ENCODE measurements around the gene MSRB2.
"Not testable (repeated sequence)": the region's sequence is repeated elsewhere in the genome, so short reads cannot be mapped to it uniquely, and the experiment has no call there.

Gene MSRB2

GRCh38 chr10:23060918-23061317 is 34.5 kb upstream of the MSRB2 start:
- no peak overlapping the region for H3K4me3 ChIP-seq (ENCODE audit: severe bottlenecking)
- ATAC-seq (ENCODE audit: low read depth) = no peak
- H3K27ac ChIP-seq (ENCODE audit: poor library complexity, severe bottlenecking) = no peak overlapping the region
- H3K9me3 ChIP-seq (ENCODE audit: severe bottlenecking) = peaks cover 2% of the 10 kb centered on the region
- peaks cover 7% of the 10 kb centered on the region for H3K4me1 ChIP-seq (ENCODE audit: insufficient read depth, poor library complexity, severe bottlenecking)
- H3K36me3 ChIP-seq (ENCODE audit: low read depth) = no peaks in the 10 kb centered on the region
- DNase-seq (ENCODE audit: low spot score) = no peak
- no peaks in the 10 kb centered on the region for H3K27me3 ChIP-seq (ENCODE audit: insufficient read depth, poor library complexity, severe bottlenecking)
- TF ChIP-seq CTCF (IDR thresholded peaks at IDR 0.05; ENCODE audit: poor library complexity, severe bottlenecking) = no peak

GRCh38 chr10:23063045-23063972 is 32.1 kb upstream of the MSRB2 start:
- H3K4me3 ChIP-seq (ENCODE audit: severe bottlenecking) = no peak overlapping the region
- no peak for TF ChIP-seq CTCF (IDR thresholded peaks at IDR 0.05; ENCODE audit: poor library complexity, severe bottlenecking)
- H3K36me3 ChIP-seq (ENCODE audit: low read depth) = no peaks in the 10 kb centered on the region
- DNase-seq (ENCODE audit: low spot score) (no peak), ATAC-seq (ENCODE audit: low read depth) (no peak)
- H3K4me1 ChIP-seq (ENCODE audit: insufficient read depth, poor library complexity, severe bottlenecking) = peaks cover 8% of the 10 kb centered on the region
- no peaks in the 10 kb centered on the region for H3K27me3 ChIP-seq (ENCODE audit: insufficient read depth, poor library complexity, severe bottlenecking)
- H3K27ac ChIP-seq (ENCODE audit: poor library complexity, severe bottlenecking) = no peak overlapping the region
- H3K9me3 ChIP-seq (ENCODE audit: severe bottlenecking) = peaks cover 2% of the 10 kb centered on the region

GRCh38 chr10:23063973-23064812 is 31.2 kb upstream of the MSRB2 start:
- peaks cover 1% of the 10 kb centered on the region for H3K9me3 ChIP-seq (ENCODE audit: severe bottlenecking)
- no peak for TF ChIP-seq CTCF (IDR thresholded peaks at IDR 0.05; ENCODE audit: poor library complexity, severe bottlenecking)
- H3K4me3 ChIP-seq (ENCODE audit: severe bottlenecking) = no peak overlapping the region
- H3K36me3 ChIP-seq (ENCODE audit: low read depth) = no peaks in the 10 kb centered on the region
- DNase-seq (ENCODE audit: low spot score) (no peak), ATAC-seq (ENCODE audit: low read depth) (no peak)
- peaks cover 8% of the 10 kb centered on the region for H3K4me1 ChIP-seq (ENCODE audit: insufficient read depth, poor library complexity, severe bottlenecking)
- no peak overlapping the region for H3K27ac ChIP-seq (ENCODE audit: poor library complexity, severe bottlenecking)
- H3K27me3 ChIP-seq (ENCODE audit: insufficient read depth, poor library complexity, severe bottlenecking) = no peaks in the 10 kb centered on the region

- not testable (repeated sequence) for H3K27me3 ChIP-seq (ENCODE audit: insufficient read depth, poor library complexity, severe bottlenecking); ATAC-seq (ENCODE audit: low read depth); H3K4me3 ChIP-seq (ENCODE audit: severe bottlenecking); H3K36me3 ChIP-seq (ENCODE audit: low read depth); H3K27ac ChIP-seq (ENCODE audit: poor library complexity, severe bottlenecking); H3K4me1 ChIP-seq (ENCODE audit: insufficient read depth, poor library complexity, severe bottlenecking); H3K9me3 ChIP-seq (ENCODE audit: severe bottlenecking); DNase-seq (ENCODE audit: low spot score)
These were observed 30.6 kb upstream of the MSRB2 start for GRCh38 chr10:23064813-23065114.

- no peak for TF ChIP-seq CTCF (IDR thresholded peaks at IDR 0.05; ENCODE audit: poor library complexity, severe bottlenecking)
- no peaks in the 10 kb centered on the region for H3K36me3 ChIP-seq (ENCODE audit: low read depth)
- H3K27ac ChIP-seq (ENCODE audit: poor library complexity, severe bottlenecking) = no peak overlapping the region
- H3K4me3 ChIP-seq (ENCODE audit: severe bottlenecking) = no peak overlapping the region
- H3K9me3 ChIP-seq (ENCODE audit: severe bottlenecking) = no peaks in the 10 kb centered on the region
- peaks cover 8% of the 10 kb centered on the region for H3K4me1 ChIP-seq (ENCODE audit: insufficient read depth, poor library complexity, severe bottlenecking)
- H3K27me3 ChIP-seq (ENCODE audit: insufficient read depth, poor library complexity, severe bottlenecking) = no peaks in the 10 kb centered on the region
- ATAC-seq (ENCODE audit: low read depth) = peak; percentile 89
- no peak for DNase-seq (ENCODE audit: low spot score)
These were observed 30.0 kb upstream of the MSRB2 start for GRCh38 chr10:23065181-23065948.

Measured in RWPE2 (cell line).